HG02588 (cell line): Measurements from ENCODE around the gene NUP210.

Source experiments
- ATAC-seq: cut with Tn5 transposase; IDR thresholded peaks from one replicate; pipeline ENCODE4 v1.9.1; 2021; ENCODE audit warnings: mild to moderate bottlenecking, moderate library complexity; ENCODE audit not compliant: unreplicated experiment

The NUP210 gene

GRCh38 chr3:13294442-13295351 lies 125.4 kb downstream of the NUP210 start:
- no peak for ATAC-seq

GRCh38 chr3:13292375-13292774 lies 127.7 kb downstream of the NUP210 start:
- ATAC-seq: no peak

GRCh38 chr3:13290941-13291340 lies 129.2 kb downstream of the NUP210 start:
- ATAC-seq: no peak

GRCh38 chr3:13289771-13290285 lies 130.3 kb downstream of the NUP210 start:
- no peak for ATAC-seq

GRCh38 chr3:13288732-13289718 lies 131.1 kb downstream of the NUP210 start:
- ATAC-seq: no peak

DNA sequence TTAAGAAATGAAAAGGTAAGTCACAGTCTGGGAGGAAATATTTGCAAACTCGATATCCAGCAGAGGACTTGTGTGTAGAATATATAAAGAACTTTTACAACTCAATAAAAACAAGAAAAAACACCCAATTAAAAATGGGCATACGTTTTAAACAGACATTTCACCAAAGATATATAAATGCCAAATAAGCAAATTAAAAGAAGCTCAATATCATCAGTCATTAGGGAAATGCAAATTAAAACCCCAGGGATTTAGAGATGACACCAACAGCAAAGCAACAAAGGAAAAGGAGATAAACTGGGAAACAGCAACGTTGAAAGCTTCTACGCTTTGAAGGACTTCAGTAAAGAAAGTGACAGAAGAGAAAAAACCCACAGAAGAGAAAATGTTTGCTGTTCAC lies 132.3 kb downstream of the NUP210 start:
- no peak for ATAC-seq

- ATAC-seq: no peak
Observed at GRCh38 chr3:13286873-13287272, 133.2 kb downstream of the NUP210 start.

GRCh38 chr3:13285007-13285567 lies 135.0 kb downstream of the NUP210 start:
- ATAC-seq: no peak

- ATAC-seq: no peak
Observed at GRCh38 chr3:13283877-13284264, 136.3 kb downstream of the NUP210 start.

GRCh38 chr3:13282986-13283876 lies 136.9 kb downstream of the NUP210 start:
- ATAC-seq: no peak

DNA sequence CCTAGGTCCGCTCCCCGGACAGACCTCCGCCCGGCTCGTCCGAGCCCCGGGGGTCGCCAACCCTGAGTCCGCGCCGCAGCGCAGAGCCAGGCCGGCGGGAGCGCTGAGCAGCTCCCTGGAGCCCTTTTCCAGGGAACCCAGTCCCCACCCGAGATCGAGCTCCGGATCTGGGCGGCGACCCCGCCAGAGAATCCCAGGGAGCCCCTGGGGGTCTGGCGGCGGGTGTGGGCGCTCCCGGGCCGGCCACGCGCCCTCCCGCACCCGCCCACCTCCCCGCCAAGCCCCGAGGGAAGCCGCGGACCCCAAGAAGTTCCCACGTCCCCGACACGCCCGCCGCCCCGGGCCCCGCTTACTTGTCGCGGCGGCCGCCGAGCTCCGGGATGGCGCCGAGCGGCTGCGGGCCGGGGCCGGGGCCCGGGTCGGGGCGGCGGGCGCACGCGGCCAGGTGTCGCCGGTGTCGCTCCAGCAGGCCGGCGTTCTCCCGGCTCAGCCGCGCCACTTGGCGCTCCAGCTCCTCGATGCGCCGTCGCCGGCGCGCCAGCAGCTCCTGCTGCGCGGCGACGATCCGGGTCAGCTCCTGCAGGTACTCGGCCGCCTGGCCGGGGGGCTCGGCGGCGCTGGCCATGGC lies 137.7 kb downstream of the NUP210 start:
- ATAC-seq: no peak

DNA sequence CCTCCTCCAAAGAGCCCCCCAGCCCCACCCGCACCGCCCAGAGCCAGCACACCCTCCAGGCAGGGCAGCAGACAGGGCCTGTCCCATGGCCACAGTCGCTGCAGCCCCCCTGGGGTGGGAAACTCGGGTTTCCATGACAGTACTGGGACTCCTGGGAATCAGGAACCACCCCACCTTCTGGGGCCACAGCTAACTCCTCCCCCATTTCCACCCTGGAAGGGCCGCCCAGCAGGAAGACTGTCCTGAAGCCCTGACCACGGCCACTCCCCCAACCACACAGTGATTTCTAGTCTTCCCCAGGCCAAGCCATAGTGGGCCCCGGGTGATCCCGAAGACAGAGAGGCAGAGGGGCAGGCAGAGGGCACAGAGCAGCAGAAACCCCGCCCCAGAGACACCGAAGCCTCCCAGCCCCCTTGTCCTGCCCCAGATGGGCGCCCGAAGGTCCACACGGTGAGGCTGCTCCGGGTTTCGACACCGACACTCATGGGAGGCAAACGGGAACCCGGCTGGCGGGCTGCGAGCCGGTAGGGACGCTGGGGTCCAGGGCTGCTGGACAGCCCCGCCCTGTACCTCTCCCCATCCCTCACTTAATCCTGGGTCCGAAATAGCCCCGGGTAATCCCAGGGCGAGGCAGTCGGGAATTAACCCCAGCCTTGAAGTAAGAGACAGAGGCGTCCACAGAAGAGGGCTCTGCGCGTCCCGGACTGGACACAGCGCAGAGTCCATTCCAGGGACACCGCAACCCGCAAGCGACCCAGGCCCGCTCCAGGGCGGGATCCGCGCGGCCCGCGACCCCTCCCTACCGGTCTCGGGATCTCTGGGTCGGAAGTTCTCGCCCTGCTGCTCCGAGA lies 138.4 kb downstream of the NUP210 start:
- no peak for ATAC-seq

DNA sequence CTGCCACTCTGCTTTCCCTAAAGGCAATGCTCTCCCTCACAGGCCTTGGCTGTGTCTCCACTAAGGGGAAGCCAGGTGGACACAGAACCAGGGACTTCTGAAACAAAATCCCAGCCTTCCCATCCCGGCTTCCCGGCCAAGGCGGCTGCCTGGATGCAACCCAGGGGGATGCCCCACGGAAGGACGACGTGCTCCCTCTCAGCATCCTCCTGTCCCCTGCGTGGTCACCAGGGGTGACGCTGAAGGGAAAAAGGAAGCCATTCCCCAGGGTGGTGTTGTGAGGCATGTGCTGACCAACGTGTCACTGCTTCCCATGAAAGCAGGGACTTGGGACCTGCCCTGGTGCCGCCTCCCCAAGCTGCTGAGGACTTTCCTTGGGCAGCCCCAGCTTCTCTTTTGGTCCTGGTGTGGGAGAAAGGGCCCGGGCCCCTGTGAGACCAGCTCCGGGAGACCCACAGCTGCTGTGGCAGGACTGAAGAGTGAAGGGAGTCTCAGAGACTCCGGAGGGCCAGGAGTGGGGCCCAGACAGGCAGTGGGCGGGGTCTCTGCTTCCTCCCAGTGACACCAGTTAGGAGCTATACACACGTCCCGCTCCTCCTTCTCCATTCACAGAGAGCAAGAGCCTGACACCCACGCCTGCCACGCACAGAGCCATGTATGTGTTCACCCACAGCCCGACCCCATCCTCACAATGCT lies 139.2 kb downstream of the NUP210 start:
- ATAC-seq: no peak

DNA sequence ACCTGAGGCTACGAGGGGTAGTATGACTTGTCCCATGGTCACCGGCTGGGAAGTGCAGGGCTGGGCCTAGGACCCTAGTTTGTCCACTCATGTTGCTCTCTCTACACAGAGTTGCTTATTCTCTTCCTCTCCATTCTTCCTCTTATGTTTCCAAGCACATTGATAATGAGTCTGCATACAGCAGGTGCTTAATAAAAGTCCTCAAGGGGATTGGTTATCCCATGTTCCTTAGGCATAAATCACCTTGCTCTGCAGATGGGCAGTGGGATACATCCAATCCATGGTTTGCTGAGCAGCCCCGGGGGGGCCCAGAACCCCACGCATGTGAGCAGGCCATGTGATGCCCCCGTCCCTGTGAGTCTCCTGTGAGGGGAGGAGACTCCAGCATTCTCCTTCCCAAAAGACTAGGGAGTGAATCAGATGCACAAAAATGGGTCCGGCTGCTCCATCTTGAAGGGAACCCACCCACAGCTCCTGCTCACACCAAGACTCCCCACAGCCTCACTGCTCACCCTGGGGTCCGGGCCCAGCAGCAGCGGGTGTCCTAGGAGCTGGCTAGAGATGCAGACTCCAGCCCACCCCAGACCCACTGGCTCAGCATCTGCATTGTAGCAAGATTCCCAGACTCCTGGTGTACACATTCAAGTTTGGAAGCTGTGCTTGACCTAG lies 139.9 kb downstream of the NUP210 start:
- ATAC-seq: no peak

DNA sequence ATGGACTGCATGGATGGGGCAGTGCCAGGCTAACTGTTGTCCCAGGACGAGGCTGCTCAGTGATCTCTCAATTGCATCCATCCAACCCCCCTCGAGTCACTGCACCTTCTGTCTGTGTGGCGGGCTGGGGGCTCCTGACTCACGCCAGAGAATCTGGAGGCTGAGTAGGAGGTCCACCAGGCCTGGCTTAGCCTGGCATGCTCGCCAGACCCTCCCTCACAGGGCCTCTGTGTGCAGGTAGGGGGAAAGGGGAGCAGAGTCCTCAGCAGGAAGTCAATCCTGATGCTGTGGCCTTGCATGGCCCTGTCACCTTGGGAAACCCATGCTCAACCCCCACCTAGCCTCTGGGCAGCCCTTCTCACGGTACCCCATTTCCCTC lies 140.6 kb downstream of the NUP210 start:
- no peak for ATAC-seq

- no peak for ATAC-seq
Observed at GRCh38 chr3:13278783-13279531, 141.2 kb downstream of the NUP210 start.
